Cardiac septum (tissue), 1 donor: Measurements from ENCODE around the gene BDH1. TPM values are rescaled to one million over a fixed set of nuclear protein-coding genes. Genes with fewer than 3 reads are reported as not detected.
"Not testable (repeated sequence)": the region's sequence is repeated elsewhere in the genome, so short reads cannot be mapped to it uniquely, and the experiment has no call there.

Source experiments
- DNase-seq: peaks from one replicate; pipeline ENCODE4 v3.0.0-alpha.2; 2020; ENCODE audit warnings: low spot score
- intact Hi-C: fragments of 100-400 bp; cut with DNase I; formaldehyde crosslinking; loops from one replicate; pipeline ENCODE4 v1.14.0; 2022
- total RNA-seq: library from RNA; stranded (reverse); fragmentation: NEBNext Ultra II Directional; extraction: Animal tissue kit (Norgen Biotek cat#: 25700); gene quantifications from one replicate; pipeline ENCODE4 v1.2.1, GENCODE V29; 2021
- donor health status: DM: no; HTN: no; CAD: no.

Gene BDH1
- total RNA-seq, 1 donor from 2014 or later: 61.4 TPM

DNA sequence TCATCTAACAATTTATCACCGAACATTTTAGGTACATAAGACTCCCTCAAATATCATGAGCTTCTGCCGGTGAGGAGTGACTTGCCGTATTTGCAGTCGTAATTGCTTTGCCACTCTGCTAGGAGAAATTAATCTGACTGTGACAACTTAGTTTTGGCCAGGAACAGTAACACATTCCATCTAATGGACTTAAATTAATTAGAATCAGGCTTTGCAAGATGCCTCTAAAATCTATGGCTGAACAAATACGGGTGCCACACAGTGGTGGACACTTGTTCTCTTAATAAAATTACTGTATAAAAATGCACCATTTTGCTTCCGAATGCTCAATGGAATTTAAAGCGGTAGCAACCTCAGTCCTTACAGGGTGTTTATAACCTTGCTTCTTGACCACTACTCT, 27.6 kb upstream of the BDH1 start:
- no peak for DNase-seq
- intact Hi-C loops: no loop called here

DNA sequence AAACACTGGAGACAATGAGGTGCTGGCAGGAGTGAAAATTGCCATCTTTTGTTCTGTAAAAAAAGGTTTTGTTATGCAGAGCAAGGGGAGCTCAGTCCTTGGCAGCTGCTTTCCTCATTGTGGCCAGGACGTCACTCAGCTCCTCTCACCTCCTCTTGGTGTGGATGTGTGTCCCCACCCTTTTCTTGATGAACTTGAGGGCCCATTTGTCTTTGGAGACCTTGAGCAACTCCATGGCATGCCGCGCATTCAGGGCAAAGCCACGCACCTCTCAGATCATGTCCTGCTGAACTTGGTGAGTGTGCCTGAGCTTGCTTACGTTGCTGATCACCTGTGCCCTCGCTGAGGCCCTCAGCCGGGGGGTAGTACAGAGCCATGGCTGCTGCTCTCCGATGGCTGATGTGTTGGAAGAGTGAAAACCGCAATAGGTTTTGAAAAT, 24.5 kb upstream of the BDH1 start:
- no peak for DNase-seq
- intact Hi-C loops: no loop called here

- DNase-seq: no peak
- intact Hi-C loops: no loop called here
Measured at GRCh38 chr3:197578376-197578775, 22.6 kb upstream of the BDH1 start.

DNA sequence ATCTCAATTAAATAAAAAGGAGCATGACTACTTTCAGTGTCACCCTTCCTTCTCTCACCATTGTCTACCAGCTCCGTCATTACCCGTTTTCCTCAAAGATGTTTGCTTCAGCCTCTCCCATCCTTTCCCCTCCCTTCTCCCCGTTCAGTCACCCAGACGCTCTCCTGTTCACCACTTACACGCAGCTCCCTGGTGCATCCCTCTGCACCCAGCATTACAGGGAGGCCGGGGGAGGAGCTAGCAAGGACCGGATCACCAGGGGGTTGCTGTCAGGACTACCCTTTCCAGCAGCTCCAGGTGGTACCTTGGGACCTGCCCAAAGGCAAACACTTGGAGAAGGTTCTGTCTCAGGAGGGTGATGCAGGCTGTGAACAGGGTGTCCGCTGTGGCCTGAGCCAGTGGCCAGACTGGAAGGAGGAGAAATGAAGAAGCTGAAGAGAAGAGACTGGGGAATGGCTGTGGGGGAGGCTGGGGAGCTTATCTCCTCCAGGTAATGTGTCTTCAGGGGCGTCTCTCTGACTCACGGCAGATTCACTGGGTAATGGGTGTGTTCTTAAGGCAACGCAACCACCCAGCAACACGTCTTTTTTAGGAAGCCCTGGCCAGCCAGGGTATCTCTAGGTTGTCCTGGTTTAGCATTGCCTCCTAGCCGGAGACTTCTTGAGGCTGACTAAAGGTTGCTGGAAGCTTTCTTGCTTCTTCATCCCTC, 21.8 kb upstream of the BDH1 start:
- intact Hi-C loops: no loop called here
- DNase-seq: no peak

- no peak for DNase-seq
- intact Hi-C loops: no loop called here
Measured at GRCh38 chr3:197576838-197577237, 21.1 kb upstream of the BDH1 start.

GRCh38 chr3:197575362-197575761, 19.6 kb upstream of the BDH1 start:
- DNase-seq: no peak
- intact Hi-C loops: no loop called here

GRCh38 chr3:197574396-197574991, 18.7 kb upstream of the BDH1 start:
- DNase-seq, intact Hi-C loops: not testable (repeated sequence)

- intact Hi-C loops: no loop called here
- no peak for DNase-seq
Measured at GRCh38 chr3:197573048-197573767, 17.4 kb upstream of the BDH1 start.

GRCh38 chr3:197571880-197572172, 16.1 kb upstream of the BDH1 start:
- intact Hi-C loops, DNase-seq: not testable (repeated sequence)

- DNase-seq, intact Hi-C loops: not testable (repeated sequence)
Measured at GRCh38 chr3:197571074-197571879, 15.5 kb upstream of the BDH1 start.

DNA sequence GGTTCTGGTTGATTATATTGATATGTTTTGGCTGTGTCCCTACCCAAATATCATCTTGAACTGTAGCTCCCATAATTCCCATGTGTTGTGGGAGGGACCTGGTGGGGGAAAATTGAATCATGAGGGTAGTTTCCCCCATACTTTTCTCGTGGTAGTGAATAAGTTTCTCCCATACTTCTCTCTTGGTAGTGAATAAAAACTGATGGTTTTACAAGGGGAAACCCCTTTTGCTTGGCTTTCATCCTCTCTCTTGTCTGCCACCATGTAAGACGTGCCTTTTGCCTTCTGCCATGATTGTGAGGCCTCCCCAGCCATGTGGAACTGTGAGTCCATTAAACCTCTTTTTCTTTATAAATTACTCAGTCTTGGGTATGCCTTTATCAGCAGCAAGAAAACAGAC, 13.7 kb upstream of the BDH1 start:
- intact Hi-C loops, DNase-seq: not testable (repeated sequence)

DNA sequence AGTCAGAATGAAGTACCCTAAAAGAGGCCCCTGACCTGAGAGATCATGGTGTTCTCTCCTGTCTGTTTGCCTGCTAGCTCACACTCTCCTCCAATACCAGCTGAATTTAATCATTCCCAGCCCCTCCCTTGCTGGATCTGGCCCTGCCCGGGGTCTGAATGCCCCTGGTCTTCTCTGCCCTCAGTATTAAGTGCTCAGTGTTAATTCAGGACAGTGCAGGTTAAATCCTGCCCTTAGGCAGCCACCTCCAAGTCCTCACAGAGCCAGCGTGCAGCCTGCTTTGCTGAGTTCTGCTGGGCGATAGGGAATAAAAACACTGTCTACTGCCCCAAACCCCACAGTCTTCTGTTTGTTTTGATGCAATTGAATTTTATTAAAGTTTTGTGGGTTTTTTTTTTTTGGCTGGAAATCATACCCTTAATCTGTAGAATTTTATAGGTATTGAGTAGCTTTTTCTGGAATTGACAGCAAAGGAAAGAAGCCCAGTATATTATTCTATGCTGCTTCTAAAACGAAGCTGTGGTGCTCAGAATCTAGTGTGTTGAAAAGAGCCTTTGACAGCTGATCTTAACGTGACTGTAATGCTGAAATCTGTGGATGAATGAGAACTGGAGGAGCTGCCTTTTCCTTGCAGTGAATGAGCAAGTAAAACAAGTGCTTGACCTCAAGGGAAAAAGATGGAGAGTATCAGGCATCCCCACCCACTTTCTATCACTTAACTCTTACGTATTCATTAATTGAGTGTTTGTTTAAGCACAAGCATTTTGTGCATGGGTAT, 12.3 kb upstream of the BDH1 start:
- intact Hi-C loops: no loop called here
- no peak for DNase-seq

GRCh38 chr3:197566155-197566554, 10.4 kb upstream of the BDH1 start:
- intact Hi-C loops: not testable (repeated sequence)

GRCh38 chr3:197564097-197564843, 8.5 kb upstream of the BDH1 start:
- intact Hi-C loops: no loop called here
- DNase-seq: no peak

More at GRCh38 chr3:197566155-197566554, 10.4 kb upstream of the BDH1 start:
- DNase-seq: not testable (repeated sequence)

DNA sequence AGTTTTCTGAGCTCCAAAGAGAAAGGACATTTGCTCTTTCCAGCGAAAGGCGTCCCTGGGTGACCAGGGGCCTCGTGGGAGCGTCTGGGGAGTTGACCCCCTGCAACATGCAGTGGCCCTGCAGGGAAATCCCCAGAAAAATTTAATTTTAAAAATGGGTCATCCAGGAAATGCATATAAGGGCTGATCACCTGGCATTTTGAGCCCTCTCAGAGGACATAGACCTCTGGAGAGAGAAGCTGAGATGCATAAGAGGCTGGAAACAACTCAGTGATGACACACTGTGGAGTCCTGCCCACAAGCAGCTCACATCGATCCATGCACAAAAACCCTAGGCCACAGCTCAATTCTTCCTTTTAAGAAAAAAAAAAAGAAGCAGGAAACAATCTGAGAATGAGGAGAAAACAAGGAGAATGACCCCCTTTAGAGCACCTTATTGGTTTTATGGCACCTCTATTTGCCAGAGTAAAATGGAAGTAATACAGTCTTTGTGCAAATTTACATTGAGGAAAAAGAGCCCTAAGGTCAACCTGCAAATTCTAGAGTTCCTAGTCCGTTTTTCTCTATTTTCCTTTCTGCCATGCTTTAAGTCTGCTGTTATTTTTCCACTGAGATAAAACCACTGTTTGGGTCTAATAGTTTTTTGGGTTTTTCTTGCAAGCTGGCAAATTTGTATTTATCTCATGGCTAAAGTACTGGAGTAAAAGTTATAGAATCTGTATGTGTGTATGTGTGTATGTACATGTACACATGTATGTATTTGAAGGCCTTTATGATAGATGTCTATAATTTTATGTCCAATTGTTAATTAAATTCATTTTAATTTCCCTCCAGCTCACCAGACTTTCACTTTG, 6.9 kb upstream of the BDH1 start:
- intact Hi-C loops: no loop called here
- no peak for DNase-seq

DNA sequence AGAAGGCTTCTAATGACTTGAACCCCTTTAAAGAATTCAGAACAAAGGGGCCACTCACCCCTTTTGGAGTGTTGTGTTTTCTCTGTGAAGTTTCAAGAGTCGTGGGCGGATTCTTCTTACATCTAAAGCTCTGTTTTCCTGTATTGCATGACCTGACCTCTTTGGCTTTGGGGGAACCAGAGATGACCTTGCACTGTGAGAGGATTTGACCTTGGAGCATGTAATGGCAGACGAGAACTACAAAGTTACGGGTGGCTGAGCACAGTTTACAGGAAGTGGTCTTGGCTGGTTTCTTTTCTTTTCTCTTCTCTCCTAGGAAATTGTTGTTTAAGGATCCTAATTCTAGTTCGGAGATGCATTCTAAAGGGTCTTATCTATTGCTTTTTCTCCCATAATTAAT, 6.2 kb upstream of the BDH1 start:
- intact Hi-C loops: no loop called here
- no peak for DNase-seq

- intact Hi-C loops: no loop called here
- no peak for DNase-seq
Measured at GRCh38 chr3:197559651-197560050, 3.9 kb upstream of the BDH1 start.
